ENCODE data around the gene ZNRF2.

DNA sequence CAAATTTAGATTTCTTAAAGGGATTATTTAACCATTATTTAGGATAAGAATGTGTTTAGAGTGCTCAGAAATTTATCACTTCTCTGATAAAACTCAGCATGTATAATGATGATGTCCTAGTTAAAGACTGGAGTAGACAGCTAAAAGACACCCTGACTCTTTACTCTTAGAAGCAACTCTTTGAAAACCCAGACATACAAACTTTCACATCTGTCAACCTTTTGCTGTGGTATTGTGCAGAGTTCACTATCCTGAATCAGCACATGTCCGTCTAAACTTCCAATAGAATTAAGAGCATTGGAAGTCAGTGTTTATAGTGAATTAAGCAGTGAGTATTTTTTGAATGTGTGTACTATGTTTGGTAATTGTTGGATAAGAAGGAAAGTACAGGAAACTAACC lies 24.9 kb downstream of the ZNRF2 start:
- TF ChIP-seq, protein P1, sequence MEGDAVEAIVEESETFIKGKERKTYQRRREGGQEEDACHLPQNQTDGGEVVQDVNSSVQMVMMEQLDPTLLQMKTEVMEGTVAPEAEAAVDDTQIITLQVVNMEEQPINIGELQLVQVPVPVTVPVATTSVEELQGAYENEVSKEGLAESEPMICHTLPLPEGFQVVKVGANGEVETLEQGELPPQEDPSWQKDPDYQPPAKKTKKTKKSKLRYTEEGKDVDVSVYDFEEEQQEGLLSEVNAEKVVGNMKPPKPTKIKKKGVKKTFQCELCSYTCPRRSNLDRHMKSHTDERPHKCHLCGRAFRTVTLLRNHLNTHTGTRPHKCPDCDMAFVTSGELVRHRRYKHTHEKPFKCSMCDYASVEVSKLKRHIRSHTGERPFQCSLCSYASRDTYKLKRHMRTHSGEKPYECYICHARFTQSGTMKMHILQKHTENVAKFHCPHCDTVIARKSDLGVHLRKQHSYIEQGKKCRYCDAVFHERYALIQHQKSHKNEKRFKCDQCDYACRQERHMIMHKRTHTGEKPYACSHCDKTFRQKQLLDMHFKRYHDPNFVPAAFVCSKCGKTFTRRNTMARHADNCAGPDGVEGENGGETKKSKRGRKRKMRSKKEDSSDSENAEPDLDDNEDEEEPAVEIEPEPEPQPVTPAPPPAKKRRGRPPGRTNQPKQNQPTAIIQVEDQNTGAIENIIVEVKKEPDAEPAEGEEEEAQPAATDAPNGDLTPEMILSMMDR (IDR thresholded peaks at IDR 0.05; ENCODE audit: insufficient read depth, low read length, poor library complexity, severe bottlenecking): no peak
- no peak for TF ChIP-seq EZH2phosphoT487 (conservative IDR thresholded peaks at IDR 0.05; ENCODE audit: low read length)

All from SU-DHL-6 (cell line).